ENCODE data around the gene STRA6.
"Not testable (repeated sequence)": the region's sequence is repeated elsewhere in the genome, so short reads cannot be mapped to it uniquely, and the experiment has no call there.

STRA6 gene

GRCh38 chr15:74165461-74165860 lies 37.1 kb downstream of the STRA6 start:
- DNase-seq (ENCODE audit: low read depth in 2 of 2) = no peak

GRCh38 chr15:74162195-74162536 lies 40.4 kb downstream of the STRA6 start:
- not testable (repeated sequence) for DNase-seq (ENCODE audit: low read depth in 2 of 2)

DNA sequence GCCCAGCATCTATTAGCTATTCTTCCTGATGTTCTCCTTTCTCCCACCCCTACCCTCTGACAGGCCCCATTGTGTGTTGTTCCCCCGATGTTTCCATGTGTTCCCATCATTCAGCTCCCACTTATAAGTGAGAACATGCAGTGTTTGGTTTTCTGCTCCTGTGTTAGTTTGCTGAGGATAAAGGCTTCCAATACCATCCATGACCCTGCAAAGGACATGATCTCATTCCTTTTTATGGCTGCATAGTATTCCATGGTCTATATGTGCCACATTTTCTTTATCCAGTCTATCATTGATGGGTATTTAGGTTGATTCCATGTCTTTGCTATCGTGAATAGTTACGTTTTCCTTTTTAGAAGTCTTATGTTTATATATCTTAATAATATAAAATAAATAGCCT lies 42.2 kb downstream of the STRA6 start:
- DNase-seq (ENCODE audit: low read depth in 2 of 2) = not testable (repeated sequence)

- no peak for DNase-seq (ENCODE audit: low read depth in 2 of 2)
These were observed 42.8 kb downstream of the STRA6 start for GRCh38 chr15:74159773-74160172.

DNA sequence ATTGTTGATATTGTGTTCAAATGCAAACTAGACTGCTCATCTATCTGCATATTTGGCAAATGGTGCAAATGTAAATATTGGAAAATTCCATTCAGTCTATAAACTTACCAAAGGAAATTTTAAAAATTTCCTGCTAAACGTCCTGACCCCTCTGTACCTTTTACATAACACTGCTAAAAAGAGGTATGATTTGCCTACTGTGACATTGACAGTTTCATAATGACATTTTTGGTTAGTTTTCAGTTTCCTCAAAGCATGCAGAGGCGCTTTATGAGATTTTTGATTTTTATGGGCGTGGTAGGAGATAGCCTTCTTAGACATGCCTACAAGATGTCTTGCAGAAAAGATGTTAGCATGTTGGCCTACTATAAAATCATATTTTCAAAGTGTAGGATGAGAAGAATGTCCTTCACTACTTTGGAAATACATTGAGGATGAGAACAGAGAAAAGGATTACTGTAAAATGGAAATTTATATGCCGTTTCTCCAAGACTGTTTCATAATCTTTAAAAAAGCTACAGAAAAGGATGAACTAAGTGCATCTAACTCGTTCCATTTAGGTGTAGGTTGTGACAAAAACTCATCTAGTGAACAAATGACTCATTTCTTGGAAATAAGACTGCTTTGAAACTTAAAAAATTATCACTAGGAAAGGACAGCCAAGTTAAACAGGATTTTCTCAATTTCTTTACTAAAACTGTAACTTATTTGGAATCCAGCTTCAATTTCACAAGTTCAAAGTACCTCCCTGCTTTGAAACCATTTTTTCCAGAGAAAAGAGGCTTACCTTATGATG lies 43.5 kb downstream of the STRA6 start:
- DNase-seq (ENCODE audit: low read depth in 2 of 2) = no peak

DNA sequence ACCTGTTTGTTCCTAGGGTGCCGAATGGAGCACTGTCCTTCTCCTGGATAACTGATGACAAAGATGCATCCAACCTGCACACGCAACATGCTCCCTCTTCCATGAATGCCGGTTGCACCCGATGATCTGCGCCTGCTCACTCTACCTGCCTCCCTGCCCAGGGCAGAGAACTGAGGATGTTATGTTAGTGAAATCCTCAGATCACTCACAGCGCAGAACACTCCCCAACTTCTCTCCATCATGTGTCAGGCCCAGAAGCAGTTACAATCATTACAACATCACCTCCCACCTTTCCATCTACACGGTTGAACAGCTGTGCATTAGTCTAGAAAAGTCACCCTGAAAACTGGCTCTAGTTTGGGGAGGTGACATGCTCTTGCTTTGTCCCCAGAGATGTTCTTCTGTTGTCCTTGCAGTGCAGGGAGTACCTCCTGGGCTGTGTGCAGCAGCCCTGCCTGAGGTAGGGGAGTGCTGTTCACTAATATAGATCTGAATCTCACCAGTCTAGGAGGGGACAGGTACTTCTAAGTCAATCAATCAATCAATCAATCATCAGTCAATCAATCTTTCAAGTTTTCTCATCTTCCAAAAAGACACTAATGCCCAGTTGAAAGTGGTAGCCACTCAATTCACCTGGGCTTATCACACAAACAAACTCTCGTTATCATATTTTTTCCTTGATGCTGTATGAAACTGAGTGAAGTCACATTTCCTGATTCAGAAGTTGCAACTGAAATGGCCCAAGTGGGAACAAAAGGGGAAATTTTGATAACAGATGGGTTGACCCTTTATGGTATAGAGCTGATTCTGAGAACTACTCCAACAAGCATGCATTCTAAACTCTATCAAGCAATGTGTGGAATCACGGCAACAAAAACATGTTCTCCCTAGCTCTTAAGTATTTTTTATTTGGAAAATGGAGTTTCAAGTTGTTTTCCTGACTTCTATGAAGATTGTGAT lies 44.4 kb downstream of the STRA6 start:
- no peak for DNase-seq (ENCODE audit: low read depth in 2 of 2)

DNA sequence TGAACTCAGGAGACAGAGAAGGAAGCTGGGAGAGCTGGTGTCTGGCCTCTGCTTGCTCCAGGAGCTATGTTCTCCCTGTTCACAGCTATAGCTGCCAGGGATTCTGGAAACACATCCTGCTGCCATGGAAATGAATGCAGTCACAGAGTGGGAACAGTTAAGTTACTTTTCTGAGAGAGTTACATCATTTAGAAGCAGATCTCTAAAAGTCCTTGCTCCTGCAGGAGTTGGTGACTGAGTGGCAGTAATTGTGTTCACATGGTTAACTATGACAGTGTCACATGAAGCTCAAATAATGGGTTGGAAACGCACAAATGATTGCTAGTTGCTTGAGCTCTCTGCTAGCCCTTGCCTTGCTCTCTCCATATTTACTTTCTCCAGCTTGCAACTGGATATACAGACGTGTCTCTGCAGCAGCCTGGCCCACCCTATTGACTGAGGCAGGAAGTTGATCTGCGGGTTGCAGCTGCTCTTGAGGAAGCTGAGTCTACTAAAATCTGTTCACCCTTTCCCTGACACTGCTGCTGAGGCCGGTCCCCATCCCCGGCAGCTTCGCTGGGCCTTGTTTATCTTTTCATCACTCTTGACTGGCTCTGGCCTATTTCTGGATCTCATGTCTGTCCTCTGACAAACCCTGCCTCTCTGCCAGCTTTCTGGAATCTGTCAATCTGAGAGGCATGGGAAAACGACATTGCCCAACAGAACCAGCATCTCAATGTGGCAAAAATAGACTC lies 45.7 kb downstream of the STRA6 start:
- no peak for DNase-seq (ENCODE audit: low read depth in 2 of 2)

GRCh38 chr15:74155766-74156417 lies 46.7 kb downstream of the STRA6 start:
- DNase-seq (ENCODE audit: low read depth in 2 of 2) = no peak

DNA sequence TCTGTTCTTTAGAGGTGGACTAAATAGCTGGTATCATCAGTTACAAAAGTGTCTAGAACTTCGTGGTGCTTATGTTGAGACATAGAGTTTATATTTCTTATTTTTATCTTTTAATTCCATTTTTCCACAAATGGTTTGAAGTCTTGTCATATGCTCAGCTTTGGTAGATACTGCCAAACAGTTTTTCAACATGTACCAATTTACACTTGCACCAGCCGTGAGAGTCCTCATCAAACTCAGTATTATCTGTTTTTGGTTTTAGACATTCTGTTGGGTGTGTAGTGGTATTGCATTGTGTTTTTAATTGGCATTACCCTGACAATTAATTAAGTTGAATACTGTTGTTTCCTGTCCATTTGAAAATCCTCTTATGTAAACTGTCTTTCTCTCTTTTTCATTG lies 55.5 kb downstream of the STRA6 start:
- DNase-seq (ENCODE audit: low read depth in 2 of 2) = no peak

- no peak for DNase-seq (ENCODE audit: low read depth in 2 of 2)
These were observed 56.2 kb downstream of the STRA6 start for GRCh38 chr15:74146277-74146800.

- DNase-seq (ENCODE audit: low read depth in 2 of 2) = no peak
These were observed 58.3 kb downstream of the STRA6 start for GRCh38 chr15:74144153-74144775.

DNA sequence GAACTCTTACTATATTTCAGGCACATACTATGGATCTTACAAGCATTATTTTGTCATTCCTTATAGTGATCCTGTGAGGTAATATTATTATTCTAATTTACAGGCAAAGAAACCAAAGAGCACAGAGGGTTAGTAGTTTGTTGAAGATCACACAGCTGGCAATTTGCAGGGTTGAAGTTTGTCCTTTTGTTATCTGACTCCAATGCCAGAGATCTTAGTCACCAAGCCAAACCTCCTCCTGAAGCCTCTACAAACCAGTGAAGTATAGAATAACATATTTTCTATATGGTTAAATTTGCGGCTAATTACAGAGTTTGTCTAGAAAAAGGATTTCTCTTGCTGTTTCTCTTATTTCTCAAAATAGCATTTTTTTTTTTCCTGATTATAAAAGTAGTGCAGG lies 61.0 kb downstream of the STRA6 start:
- no peak for DNase-seq (ENCODE audit: low read depth in 2 of 2)

DNA sequence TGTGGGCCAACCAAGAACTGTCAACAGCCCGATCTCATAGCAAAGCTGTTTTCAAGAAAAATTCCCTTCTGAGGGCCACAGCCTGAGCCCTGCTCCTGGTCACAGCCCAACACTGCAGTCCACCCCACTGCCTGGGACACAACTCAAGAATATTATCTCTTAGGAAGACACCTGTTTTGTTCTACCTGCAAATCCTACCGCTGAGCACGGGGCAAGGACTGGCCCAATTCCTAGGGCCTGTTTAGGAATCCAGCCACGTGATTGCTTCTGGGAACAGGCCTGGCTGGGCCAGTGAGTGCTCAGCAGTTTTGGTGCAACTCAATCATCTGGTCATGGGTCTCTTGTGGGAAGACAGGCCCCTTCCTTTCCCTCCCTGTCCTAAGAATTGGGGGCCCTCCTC lies 63.9 kb downstream of the STRA6 start:
- DNase-seq (ENCODE audit: low read depth in 2 of 2) = no peak

- no peak for DNase-seq (ENCODE audit: low read depth in 2 of 2)
These were observed 65.1 kb downstream of the STRA6 start for GRCh38 chr15:74137537-74137894.

DNA sequence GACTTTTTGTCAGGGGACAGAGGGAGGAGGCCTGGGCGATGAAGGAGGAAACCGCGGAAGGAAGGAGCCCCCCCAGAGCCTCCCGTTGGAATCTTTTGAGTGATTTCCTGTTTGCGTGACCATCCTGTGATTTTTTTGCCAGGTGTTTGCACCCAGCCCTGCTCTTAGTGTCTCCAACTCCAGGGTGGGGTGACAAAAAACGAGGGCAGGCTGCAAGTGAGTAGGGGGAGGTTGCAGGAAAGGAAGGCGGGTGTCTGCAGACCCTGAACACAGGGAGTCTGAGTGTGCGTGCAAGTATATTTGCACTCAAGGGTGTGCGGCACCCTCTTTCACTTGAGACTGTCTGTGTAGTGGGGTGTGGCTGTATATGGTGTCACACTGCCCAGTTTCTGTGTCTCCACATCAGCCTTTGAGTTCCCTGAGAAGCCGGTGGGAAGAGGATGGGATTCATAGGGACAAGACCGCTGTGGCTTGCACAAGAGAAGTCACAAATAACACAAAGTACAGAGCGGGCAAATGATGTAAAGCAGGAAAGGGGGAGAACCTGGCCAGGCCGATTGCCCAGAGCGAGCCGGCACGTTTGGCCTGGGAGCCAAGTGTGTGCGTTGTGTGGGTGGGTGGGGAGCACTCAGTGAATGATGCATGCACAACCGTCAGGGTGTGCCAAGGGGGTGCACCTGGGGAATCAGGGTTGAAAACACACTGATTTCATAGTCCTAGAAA lies 65.6 kb downstream of the STRA6 start:
- no peak for DNase-seq (ENCODE audit: low read depth in 2 of 2)

GRCh38 chr15:74136540-74136813 lies 66.1 kb downstream of the STRA6 start:
- no peak for DNase-seq (ENCODE audit: low read depth in 2 of 2)

GRCh38 chr15:74135041-74135565 lies 67.5 kb downstream of the STRA6 start:
- DNase-seq (ENCODE audit: low read depth in 2 of 2) = no peak

- DNase-seq (ENCODE audit: low read depth in 2 of 2) = no peak
These were observed 68.1 kb downstream of the STRA6 start for GRCh38 chr15:74134387-74135027.

DNA sequence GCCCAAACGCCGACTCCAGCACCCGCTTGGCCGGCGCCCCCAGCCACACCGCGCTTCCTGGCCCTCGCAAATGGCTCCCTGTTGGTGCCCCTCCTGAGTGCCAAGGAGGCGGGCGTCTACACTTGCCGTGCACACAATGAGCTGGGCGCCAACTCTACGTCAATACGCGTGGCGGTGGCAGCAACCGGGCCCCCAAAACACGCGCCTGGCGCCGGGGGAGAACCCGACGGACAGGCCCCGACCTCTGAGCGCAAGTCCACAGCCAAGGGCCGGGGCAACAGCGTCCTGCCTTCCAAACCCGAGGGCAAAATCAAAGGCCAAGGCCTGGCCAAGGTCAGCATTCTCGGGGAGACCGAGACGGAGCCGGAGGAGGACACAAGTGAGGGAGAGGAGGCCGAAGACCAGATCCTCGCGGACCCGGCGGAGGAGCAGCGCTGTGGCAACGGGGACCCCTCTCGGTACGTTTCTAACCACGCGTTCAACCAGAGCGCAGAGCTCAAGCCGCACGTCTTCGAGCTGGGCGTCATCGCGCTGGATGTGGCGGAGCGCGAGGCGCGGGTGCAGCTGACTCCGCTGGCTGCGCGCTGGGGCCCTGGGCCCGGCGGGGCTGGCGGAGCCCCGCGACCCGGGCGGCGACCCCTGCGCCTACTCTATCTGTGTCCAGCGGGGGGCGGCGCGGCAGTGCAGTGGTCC lies 68.7 kb downstream of the STRA6 start:
- no peak for DNase-seq (ENCODE audit: low read depth in 2 of 2)
